ENCODE measurements around the gene STARD4.
A peak's percentile ranks its signal among the peaks of the same experiment; 100 is the strongest.

STARD4 gene

GRCh38 chr5:111514087-111514486 is 1.8 kb upstream of the STARD4 start:
- ChIA-PET CTCF (no interaction called here), POLR2A (ENCODE audit: low non-redundant PET) (no interaction called here)
- TF ChIP-seq CTCF (conservative IDR thresholded peaks at IDR 0.05; ENCODE audit: low read depth), result no peak
- H3K27ac ChIP-seq, result no peak overlapping the region
- DNase-seq (ENCODE audit: low spot score), result no peak

GRCh38 chr5:111513131-111513520 is 791 bp upstream of the STARD4 start:
- POLR2A ChIA-PET (ENCODE audit: low non-redundant PET), result no interaction called here
- no peak for DNase-seq (ENCODE audit: low spot score)
- no peak for TF ChIP-seq CTCF (conservative IDR thresholded peaks at IDR 0.05; ENCODE audit: low read depth)
- peak overlapping the region; percentile 97 for H3K27ac ChIP-seq
- CTCF ChIA-PET, result interaction anchor here (0.6 kb wide), 1 partner anchor 321 kb away, joined by 3 read pairs; no protein-coding TSS in a partner anchor

GRCh38 chr5:111511831-111512374 is 432 bp downstream of the STARD4 start:
- peak; percentile 67 for DNase-seq (ENCODE audit: low spot score)
- CTCF ChIA-PET, result interaction anchor here (0.6 to 1.3 kb wide), 4 partner anchors 20 to 288 kb away, joined by 3 to 6 read pairs (median 4); no protein-coding TSS in a partner anchor
- POLR2A ChIA-PET (ENCODE audit: low non-redundant PET), result interaction anchor here (0.7 kb wide), 1 partner anchor 649 kb away, joined by 3 read pairs; no protein-coding TSS in a partner anchor
- H3K27ac ChIP-seq, result peak overlapping the region; percentile 97
- TF ChIP-seq CTCF (conservative IDR thresholded peaks at IDR 0.05; ENCODE audit: low read depth), result no peak

GRCh38 chr5:111511174-111511830 is 1.0 kb downstream of the STARD4 start:
- CTCF ChIA-PET, result interaction anchor here (0.8 to 1.9 kb wide), 4 partner anchors 20 to 288 kb away, joined by 3 to 6 read pairs (median 4); no protein-coding TSS in a partner anchor
- TF ChIP-seq CTCF (conservative IDR thresholded peaks at IDR 0.05; ENCODE audit: low read depth), result no peak
- peak overlapping the region; percentile 97 for H3K27ac ChIP-seq
- DNase-seq (ENCODE audit: low spot score), result peak; percentile 13
- POLR2A ChIA-PET (ENCODE audit: low non-redundant PET), result interaction anchor here (0.7 kb wide), 1 partner anchor 649 kb away, joined by 3 read pairs; no protein-coding TSS in a partner anchor

GRCh38 chr5:111509119-111509518 is 3.2 kb downstream of the STARD4 start:
- H3K27ac ChIP-seq, result no peak overlapping the region
- ChIA-PET POLR2A (ENCODE audit: low non-redundant PET) (no interaction called here), CTCF (interaction anchor here (1.3 to 1.9 kb wide), 2 partner anchors 22 to 652 kb away, joined by 3 to 5 read pairs; no protein-coding TSS in a partner anchor)
- no peak for DNase-seq (ENCODE audit: low spot score)
- TF ChIP-seq CTCF (conservative IDR thresholded peaks at IDR 0.05; ENCODE audit: low read depth), result no peak

GRCh38 chr5:111507276-111507675 is 5.1 kb downstream of the STARD4 start:
- DNase-seq (ENCODE audit: low spot score), result no peak
- TF ChIP-seq CTCF (conservative IDR thresholded peaks at IDR 0.05; ENCODE audit: low read depth), result no peak
- POLR2A ChIA-PET (ENCODE audit: low non-redundant PET), result no interaction called here
- no peak overlapping the region for H3K27ac ChIP-seq
- CTCF ChIA-PET, result interaction anchor here (0.6 to 0.7 kb wide), 3 partner anchors 9 to 252 kb away, joined by 3 to 4 read pairs (median 4); no protein-coding TSS in a partner anchor
